Smooth muscle cell (in vitro differentiated cells): ENCODE data around the gene DNAJC3. TPM values are rescaled to one million over a fixed set of nuclear protein-coding genes. Genes with fewer than 3 reads are reported as not detected.
"Not testable (repeated sequence)": the region's sequence is repeated elsewhere in the genome, so short reads cannot be mapped to it uniquely, and the experiment has no call there.

Source experiments
- DNase-seq: peaks from one replicate; lab custom pipeline; 2025; ENCODE audit not compliant: unreplicated experiment; lab: John Stamatoyannopoulos, UW
- H2AFZ ChIP-seq: fragments of 200-600 bp; sonication (generic); 2 replicates; pipeline ENCODE4 v1.6.0; 2016; ENCODE audit warnings: antibody characterized with exemption, low read depth, mild to moderate bottlenecking
- H3F3A ChIP-seq: fragments of 200-600 bp; sonication (generic); 2 replicates; pipeline ENCODE4 v1.6.0; 2017; ENCODE audit warnings: antibody characterized with exemption, low read depth
- H3K27ac ChIP-seq: fragments of 200-600 bp; sonication (generic); 2 replicates; pipeline ENCODE4 v1.5.1; 2016; ENCODE audit warnings: low read depth, mild to moderate bottlenecking
- H3K27me3 ChIP-seq: fragments of 200-600 bp; sonication (generic); 2 replicates; pipeline ENCODE4 v1.6.1; 2016; ENCODE audit warnings: low read depth, mild to moderate bottlenecking
- H3K36me3 ChIP-seq: fragments of 200-600 bp; sonication (generic); 2 replicates; pipeline ENCODE4 v1.5.1; 2016; ENCODE audit warnings: low read depth
- H3K4me1 ChIP-seq: fragments of 200-600 bp; sonication (generic); 2 replicates; pipeline ENCODE4 v1.5.1; 2016; ENCODE audit warnings: low read depth
- H3K4me2 ChIP-seq: fragments of 200-600 bp; sonication (generic); 2 replicates; pipeline ENCODE4 v1.6.0; 2016; ENCODE audit warnings: mild to moderate bottlenecking
- H3K4me3 ChIP-seq: fragments of 200-600 bp; sonication (generic); 2 replicates; pipeline ENCODE4 v1.5.1; 2016; ENCODE audit warnings: mild to moderate bottlenecking
- H3K79me2 ChIP-seq: fragments of 200-600 bp; sonication (generic); 2 replicates; pipeline ENCODE4 v1.6.0; 2016; ENCODE audit warnings: low read depth, mild to moderate bottlenecking
- H3K9ac ChIP-seq: fragments of 200-600 bp; sonication (generic); 2 replicates; pipeline ENCODE4 v1.6.0; 2016; ENCODE audit warnings: low read depth
- H3K9me3 ChIP-seq: fragments of 200-600 bp; sonication (generic); replicated peaks from 2 replicates; pipeline ENCODE4 v1.5.1; 2016; ENCODE audit warnings: low read depth
- H4K20me1 ChIP-seq: fragments of 200-600 bp; sonication (generic); 2 replicates; pipeline ENCODE4 v1.6.0; 2016; ENCODE audit warnings: low read depth
- CTCF ChIP-seq: fragments of 200-600 bp; sonication (generic); IDR thresholded peaks from 2 replicates; pipeline ENCODE4 v1.5.1; 2017; ENCODE audit warnings: borderline replicate concordance, mild to moderate bottlenecking, antibody characterized with exemption; ENCODE audit not compliant: insufficient read depth, poor library complexity, severe bottlenecking
- WGBS: methylation state at CpG from one replicate; pipeline ENCODE4 v1.1.7; 2016; ENCODE audit warnings: low lambda C conversion rate; 5-methylcytosine and 5-hydroxymethylcytosine counted together
- polyA plus RNA-seq: library from polyadenylated mRNA; unstranded; fragments of >200 nt; fragmentation: Nextera tagmentation; extraction: Ambion mirVana; gene quantifications from 2 replicates; pipeline ENCODE4 v1.2.1, GENCODE V29; 2016
- total RNA-seq: library from RNA; depleted of rRNA; stranded (reverse); fragments of >200 nt; gene quantifications from 2 replicates; pipeline ENCODE4 v1.2.3, GENCODE V29; 2014

The DNAJC3 gene
- total and polyA plus RNA-seq, 2 experiments from 2014 or later, result 15.7 to 47.8 TPM

DNA sequence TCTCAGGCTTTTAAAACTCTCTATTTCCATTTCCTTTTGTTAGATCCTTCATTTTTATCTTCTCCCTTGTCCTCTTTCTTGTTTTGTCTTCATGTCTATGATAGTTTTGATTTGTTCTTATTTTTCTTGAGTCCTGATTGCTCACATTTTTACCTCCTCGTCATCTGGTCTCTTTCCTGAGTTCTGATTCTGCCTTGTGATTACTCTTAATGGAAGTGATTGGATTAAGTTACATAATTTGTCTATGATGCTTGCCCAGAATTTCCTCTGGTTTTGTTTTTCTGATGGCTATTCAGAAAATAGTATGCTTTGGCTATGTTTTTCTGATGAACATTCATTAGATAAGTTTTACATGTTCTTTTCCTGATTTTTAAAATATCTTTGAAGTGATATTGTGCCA lies 102.6 kb downstream of the DNAJC3 start:
- H2AFZ ChIP-seq, result no peak overlapping the region
- no peak for DNase-seq
- WGBS, result 97% methylated on average over 1 of the region's 1 CpG
- H3K4me3 ChIP-seq, result no peak overlapping the region
- H3K79me2 ChIP-seq, result peaks cover 3% of the 10 kb centered on the region
- no peak for TF ChIP-seq CTCF
- no peak overlapping the region for H3K27ac ChIP-seq
- no peak overlapping the region for H3K9ac ChIP-seq
- H4K20me1 ChIP-seq, result peaks cover 7% of the 10 kb centered on the region
- peaks cover 7% of the 10 kb centered on the region for H3K36me3 ChIP-seq
- H3K9me3 ChIP-seq, result no peaks in the 10 kb centered on the region
- H3K4me1 ChIP-seq, result no peaks in the 10 kb centered on the region
- H3K27me3 ChIP-seq, result no peaks in the 10 kb centered on the region
- peaks cover 18% of the 10 kb centered on the region for H3F3A ChIP-seq
- no peak overlapping the region for H3K4me2 ChIP-seq

DNA sequence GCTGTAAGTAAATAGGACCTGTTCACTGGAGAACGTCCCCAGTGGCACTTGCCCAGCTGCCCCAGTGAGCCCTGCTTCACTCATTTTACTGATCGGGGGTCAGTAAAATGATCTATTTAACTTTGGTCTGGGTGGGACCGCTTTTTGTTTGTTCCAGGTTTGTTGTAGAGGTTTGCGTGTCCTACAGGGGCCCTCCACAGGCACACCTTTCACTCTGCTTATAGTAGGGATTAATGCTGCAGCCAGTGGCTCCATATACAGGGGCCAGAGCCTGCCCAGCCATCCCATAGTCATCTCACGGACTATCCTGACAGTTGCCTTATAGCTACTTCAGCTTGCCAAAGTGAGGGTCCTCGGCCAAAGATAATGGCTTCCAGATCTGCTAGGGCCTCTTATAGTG lies 104.1 kb downstream of the DNAJC3 start:
- WGBS, result 98% methylated on average over 6 of the region's 6 CpGs

DNA sequence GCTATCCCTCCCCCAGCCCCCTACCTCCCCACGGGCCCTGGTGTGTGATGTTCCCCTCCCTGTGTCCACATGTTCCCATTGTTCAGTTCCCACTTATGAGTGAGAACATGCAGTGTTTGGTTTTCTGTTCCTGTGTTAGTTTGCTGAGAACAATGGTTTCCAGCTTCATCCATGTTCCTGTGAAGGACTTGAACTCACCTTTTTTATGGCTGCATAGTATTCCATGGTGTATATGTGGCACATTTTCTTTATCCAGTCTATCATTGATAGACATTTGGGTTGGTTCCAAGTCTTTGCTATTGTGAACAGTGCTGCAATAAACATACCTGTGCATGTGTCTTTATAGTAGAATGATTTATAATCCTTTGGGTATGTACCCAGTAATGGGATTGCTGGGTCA lies 105.0 kb downstream of the DNAJC3 start:
- H4K20me1 ChIP-seq, H3K4me2 ChIP-seq, H3K79me2 ChIP-seq, H3K9me3 ChIP-seq, H3K27me3 ChIP-seq, H2AFZ ChIP-seq, H3K27ac ChIP-seq, H3K4me1 ChIP-seq, DNase-seq, H3K36me3 ChIP-seq, H3K9ac ChIP-seq, H3K4me3 ChIP-seq: not testable (repeated sequence)
- 100% methylated on average over 1 of the region's 1 CpG for WGBS
- peaks cover 20% of the 10 kb centered on the region for H3F3A ChIP-seq

More for the DNA sequence above, 104.1 kb downstream of the DNAJC3 start:
- no peak overlapping the region for H3K27ac ChIP-seq
- no peak for TF ChIP-seq CTCF
- H3K27me3 ChIP-seq, result no peaks in the 10 kb centered on the region
- no peaks in the 10 kb centered on the region for H3K4me1 ChIP-seq
- no peak overlapping the region for H3K4me2 ChIP-seq
- H3K4me3 ChIP-seq, result no peak overlapping the region
- DNase-seq, result no peak
- H3F3A ChIP-seq, result peaks cover 20% of the 10 kb centered on the region
- peaks cover 3% of the 10 kb centered on the region for H3K79me2 ChIP-seq
- H3K36me3 ChIP-seq, result peaks cover 7% of the 10 kb centered on the region
- H3K9ac ChIP-seq, result no peak overlapping the region
- no peak overlapping the region for H2AFZ ChIP-seq
- no peaks in the 10 kb centered on the region for H3K9me3 ChIP-seq
- H4K20me1 ChIP-seq, result peaks cover 9% of the 10 kb centered on the region

GRCh38 chr13:95783747-95784146 lies 106.8 kb downstream of the DNAJC3 start:
- peak overlapping the region; percentile 95 for H3K27ac ChIP-seq
- peaks cover 3% of the 10 kb centered on the region for H3K79me2 ChIP-seq
- peak overlapping the region; percentile 78 for H3K4me2 ChIP-seq
- no peaks in the 10 kb centered on the region for H3K4me1 ChIP-seq
- no peak for DNase-seq
- peaks cover 20% of the 10 kb centered on the region for H3F3A ChIP-seq
- H2AFZ ChIP-seq, result no peak overlapping the region
- TF ChIP-seq CTCF, result no peak
- no peaks in the 10 kb centered on the region for H3K9me3 ChIP-seq
- WGBS, result 80% methylated on average over 5 of the region's 5 CpGs
- H4K20me1 ChIP-seq, result peaks cover 9% of the 10 kb centered on the region
- no peaks in the 10 kb centered on the region for H3K36me3 ChIP-seq
- H3K4me3 ChIP-seq, result no peak overlapping the region
- no peaks in the 10 kb centered on the region for H3K27me3 ChIP-seq
- H3K9ac ChIP-seq, result peak overlapping the region; percentile 57
